IPS DF 19.7 (cell line): Measurements from ENCODE around the gene CEACAM7.
"Not testable (repeated sequence)": the region's sequence is repeated elsewhere in the genome, so short reads cannot be mapped to it uniquely, and the experiment has no call there.

Experiments
- DNase-seq: peaks from one replicate; pipeline ENCODE4 v3.0.0-alpha.2; 2013; ENCODE audit warnings: low read depth, low spot score

Gene CEACAM7

GRCh38 chr19:41656756-41657155 is 31.3 kb downstream of the CEACAM7 start:
- not testable (repeated sequence) for DNase-seq

DNA sequence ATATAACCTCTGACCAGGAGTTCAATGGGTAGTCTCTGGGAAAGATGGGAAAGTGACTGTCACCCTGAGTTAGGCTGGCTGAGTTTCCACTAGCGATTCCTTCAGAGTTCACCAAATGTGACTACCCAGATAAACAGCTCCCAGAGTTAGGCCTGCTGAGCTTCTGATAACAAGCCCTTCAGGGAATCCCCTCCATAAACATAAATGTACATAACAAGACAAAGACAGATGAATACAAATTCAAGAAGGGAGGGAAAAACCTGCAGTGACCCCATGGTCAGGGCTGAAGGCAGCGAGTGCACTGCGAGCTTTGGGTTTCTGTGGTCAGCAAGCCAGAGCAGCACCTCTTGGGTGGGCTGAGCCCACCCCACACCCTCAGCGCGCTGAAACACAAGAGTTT is 35.8 kb downstream of the CEACAM7 start:
- no peak for DNase-seq

DNA sequence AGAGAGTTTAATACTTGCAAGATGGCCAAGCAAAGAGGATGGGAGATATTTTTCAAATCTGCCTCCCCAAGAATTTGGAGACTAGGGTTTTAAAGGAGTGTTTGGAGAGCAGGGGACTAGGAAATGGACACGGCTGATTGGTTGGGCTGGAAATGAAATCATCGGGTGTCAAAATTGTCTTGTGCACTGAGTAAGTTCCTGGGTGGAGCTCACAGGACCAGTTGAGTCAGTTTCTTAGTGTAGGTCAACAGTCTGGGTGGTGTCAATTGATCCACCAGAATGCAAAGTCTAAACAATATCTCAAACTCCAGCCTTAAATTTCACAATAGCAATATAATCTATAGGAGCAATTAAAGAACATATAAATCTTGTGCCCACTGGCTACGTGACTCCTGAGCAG is 38.2 kb downstream of the CEACAM7 start:
- DNase-seq = no peak

DNA sequence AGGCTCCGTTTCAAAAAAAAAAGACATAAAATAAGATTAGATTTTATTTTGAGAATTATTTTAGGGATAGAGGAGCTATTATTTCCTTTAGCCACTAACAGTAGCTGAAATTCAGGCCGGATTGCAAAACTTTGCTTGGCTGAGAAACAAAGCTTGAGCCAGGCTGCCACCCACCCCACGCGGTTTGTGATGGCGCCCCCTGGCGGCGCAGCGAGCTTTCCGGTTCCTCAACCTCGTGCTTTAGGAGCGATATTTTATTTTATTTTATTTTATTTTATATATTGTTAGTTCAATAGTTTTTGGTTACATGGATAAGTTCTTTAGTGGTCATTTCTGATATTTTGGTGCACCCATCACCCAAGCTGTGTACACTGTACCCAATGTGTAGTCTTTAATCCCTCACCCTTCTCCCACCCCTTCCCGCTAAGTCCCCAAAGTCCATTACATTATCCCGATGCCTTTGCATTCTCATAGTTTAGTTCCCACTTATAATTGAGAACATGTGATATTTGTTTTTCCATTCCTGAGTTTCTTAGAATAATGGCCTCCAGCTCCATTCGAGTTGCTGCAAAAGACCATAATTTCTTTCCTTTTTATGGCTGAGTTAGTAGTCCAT is 41.4 kb downstream of the CEACAM7 start:
- DNase-seq = no peak

DNA sequence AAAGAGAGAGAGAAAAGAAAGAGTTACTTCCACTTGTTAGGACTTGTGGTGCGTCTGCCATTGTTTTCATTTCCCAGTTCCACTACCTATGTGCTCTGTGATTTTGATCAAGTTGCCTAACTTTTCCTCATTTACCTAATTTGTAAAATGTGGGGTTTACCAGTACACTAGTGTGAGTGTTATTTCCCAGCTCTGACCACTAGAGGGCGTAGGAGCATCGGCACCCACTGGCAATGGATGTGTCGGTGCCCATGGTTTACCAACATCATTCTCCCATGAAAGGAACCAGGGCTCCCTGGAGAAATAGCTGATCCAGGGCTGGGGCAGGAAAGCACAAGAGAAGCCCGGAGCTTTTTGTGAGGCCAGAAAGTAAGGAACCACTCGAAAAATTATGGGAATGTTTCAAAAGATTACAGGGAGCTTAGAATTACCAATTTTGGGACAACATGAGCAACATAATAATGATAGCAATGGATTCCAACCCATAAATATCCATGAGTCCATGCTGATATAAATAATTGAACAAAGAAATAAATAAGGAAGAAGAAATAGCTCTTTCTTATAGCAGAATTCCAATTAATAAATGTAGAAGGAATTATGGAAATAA is 46.1 kb downstream of the CEACAM7 start:
- no peak for DNase-seq

DNA sequence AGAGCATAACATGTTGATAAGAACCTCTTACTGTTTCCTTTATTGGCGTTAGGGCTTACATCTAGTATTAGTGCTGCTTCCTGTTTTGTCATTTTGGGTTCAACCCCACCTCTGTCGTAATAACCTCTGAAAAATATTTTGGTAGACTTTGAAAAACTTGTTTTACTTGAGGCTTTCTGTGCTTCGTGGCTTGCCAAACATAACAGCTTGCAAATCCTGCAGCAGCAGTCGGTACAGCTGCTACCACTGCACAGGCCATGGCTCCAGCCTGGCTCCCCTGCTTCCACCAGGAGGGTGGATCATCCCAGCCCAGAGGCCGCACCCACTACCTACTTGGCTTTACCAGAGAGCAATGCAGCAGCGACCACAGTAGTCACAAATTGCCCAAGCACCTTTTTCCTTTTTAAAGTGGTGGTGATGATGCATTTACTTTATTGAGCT is 49.4 kb downstream of the CEACAM7 start:
- no peak for DNase-seq

GRCh38 chr19:41637484-41637883 is 50.6 kb downstream of the CEACAM7 start:
- DNase-seq = no peak

DNA sequence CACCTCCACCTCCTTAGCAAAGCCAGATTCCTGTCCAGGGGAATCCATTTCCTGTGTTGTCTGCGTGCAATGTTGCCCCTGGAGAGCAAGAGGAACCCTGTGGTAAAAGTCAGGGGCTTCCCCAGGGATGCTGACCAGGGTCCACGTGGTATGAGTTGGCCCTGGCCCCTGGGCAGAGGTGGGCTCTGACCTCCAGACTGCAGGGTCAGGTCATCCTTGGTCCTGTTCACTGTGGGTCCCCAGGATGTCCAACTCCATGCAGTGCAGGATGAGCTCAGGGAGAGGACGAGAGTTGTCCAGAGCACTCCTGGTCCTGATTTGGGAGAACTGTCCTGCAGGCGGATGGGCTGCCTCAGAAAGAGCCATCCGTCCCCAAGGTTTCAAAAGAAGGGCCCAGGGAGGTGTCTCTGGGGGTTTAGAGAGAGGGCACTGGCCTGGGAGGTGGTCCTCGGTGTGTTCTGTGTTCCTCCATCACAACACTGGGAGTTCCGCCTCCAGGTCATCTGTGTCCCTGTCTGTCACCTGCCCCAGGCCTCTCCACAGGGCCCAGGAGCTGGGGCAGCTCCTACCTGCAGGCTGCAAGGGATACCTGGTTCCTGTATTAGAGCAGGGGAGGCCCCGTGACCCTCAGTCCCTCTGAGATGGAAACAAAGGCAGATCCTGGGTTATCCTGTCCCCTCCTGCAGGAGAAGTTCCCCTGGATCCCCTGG is 59.9 kb downstream of the CEACAM7 start:
- no peak for DNase-seq

DNA sequence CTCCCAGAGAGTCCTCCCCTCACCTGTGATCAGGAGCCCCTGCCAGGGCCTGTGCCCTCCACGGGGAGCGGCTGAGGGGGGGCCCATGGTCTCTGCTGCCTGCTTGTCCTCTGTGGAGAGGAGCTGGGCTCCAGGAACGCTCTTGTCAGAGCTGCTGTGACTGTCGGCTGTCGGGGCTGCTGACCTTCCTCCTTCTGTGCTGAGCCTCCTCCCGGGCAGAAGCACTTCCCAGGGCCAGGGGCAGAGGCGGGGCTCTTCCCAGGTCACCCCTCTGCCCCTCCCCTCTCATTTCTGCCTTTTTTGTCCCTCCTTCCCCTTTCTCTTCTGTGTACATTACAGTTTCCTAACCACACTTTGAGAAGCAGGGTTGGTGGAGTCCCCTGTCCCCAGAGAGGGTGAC is 61.2 kb downstream of the CEACAM7 start, which contains the start of gene CEACAM4:
Gene CEACAM4 (minus strand): TSS at position 198 of the 400 bp plus-strand sequence. CDS start 111 bp downstream, at position 87.
- no peak for DNase-seq

DNA sequence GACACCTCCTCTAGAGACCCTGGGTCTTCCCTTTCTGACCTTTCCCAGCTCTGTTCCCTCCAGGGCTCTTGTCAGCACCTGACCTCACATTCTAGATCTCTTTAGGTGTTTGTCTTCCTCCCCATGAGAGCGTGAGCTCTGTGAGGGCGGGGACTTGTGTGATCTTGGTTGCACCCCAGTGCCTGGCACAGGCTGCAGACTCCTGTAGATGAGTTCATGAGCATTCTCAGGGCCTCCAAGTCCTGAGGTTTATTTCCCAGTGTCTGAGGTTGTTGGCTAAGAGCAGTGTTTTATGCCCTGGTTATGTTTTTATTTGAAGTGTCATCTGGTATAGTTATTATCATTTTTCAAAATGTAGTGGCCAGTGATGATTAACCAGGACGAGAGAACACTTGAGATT is 61.8 kb downstream of the CEACAM7 start:
- DNase-seq = no peak

GRCh38 chr19:41624937-41625336 is 63.1 kb downstream of the CEACAM7 start:
- no peak for DNase-seq

DNA sequence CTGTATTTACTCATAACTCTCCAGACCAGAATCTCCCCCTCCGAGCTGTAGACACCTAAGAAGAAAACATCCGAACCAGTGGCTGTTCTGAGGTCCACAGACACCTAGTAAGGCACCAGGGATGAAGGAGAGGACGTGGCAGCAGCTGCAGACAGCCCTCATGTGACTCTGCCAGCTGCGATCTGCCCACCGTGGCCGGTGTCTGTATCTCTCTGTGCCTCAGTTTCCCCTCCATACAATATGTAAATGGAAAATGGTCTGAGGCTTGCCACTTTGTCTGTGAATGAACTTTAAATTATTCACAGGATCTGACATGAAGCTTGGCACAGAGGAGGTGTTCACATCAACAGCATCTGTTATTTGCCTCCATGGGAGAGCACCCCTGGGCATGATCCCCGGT is 63.6 kb downstream of the CEACAM7 start:
- DNase-seq = no peak

GRCh38 chr19:41623360-41623759 is 64.7 kb downstream of the CEACAM7 start:
- no peak for DNase-seq
